Measurements from ENCODE around the gene CLIC3. TPM values are rescaled to one million over a fixed set of nuclear protein-coding genes. Genes with fewer than 3 reads are reported as not detected.
"Not testable (repeated sequence)": the region's sequence is repeated elsewhere in the genome, so short reads cannot be mapped to it uniquely, and the experiment has no call there.

CLIC3 gene
- polyA plus RNA-seq, 4 donors, result 0.34 to 1.4 (median 0.57) TPM

DNA sequence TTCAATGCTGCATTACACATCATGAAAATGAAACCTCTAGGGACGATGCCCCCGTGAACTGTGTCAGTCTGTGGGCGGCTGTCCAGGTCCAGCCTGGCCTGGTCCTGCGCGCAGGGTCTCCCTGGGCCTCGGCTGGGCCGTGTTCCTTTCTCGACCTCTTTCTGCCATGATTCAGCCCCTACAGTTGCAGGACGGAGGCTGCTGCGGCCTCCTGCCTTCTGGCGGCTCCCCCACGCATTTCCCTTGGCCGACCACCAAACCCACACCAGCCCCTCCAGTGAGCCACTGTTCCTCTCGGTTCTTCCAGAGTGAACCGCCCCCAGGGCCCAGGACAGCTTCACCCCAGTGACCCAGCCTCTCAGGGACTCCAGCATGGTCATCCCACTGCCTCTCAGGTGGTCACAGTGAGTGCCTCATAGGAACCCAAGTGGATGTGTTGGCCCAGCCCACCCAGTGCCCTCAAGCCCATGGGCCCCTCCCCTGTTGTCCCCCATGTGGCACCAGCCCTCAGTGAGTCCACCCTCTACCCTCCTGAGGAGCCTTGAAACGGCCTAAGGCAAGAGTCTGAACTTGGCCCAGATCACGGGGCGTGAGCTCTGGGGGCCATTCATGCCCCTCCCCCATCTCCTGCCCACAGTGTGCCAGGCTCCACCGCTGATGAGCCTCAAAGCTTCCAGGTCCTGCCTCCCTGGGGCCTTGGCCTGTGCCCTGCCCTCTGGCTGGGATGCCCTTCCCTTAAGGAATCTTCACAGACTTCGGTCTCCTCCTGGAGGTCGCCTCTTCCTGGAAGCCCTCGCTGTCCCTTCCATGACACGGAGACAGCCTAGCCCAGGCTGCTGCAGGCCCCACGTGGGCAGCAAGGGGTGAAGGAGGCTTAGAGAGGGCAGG, 10.0 kb upstream of the CLIC3 start:
- DNase-seq (ENCODE audit: low read depth in 4 of 4, low spot score in 3 of 4), result no peak

DNA sequence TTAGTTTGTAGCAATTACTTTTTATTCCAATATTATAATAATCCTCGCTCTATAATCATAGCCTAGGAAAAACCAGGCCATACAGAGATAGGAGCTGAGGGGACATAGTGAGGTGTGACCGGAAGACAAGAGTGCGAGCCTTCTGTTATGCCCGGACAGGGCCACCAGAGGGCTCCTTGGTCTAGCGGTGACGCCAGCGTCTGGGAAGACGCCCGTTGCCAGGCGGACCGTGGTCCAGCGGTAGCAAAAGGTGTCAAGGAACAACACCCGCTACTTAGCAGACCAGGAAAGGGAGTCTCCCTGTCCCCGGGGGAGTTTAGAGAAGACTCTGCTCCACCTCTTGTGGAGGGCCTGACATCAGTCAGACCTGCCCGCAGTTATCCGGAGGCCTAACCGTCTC, 7.9 kb upstream of the CLIC3 start:
- not testable (repeated sequence) for DNase-seq (ENCODE audit: low read depth in 4 of 4, low spot score in 3 of 4)

DNA sequence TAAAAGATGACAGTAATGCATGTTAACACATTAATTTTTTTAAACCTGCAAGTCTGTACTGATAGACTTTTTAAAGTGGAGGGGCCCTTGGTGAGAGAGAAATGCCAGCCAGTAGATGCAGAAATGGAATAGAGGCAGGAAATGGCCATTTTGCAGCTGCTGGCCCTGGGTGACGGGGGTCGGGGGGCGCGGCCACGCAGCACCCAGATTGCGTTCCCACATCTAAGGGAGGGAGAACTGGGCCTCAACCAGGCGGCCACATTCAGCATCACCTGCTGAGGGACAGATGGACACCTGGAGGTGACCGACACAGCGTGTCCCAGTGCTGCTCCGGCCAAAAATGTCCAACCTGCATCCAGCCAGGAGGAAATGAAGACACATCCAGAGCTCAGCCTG, 6.3 kb upstream of the CLIC3 start:
- no peak for DNase-seq (ENCODE audit: low read depth in 4 of 4, low spot score in 3 of 4)

DNA sequence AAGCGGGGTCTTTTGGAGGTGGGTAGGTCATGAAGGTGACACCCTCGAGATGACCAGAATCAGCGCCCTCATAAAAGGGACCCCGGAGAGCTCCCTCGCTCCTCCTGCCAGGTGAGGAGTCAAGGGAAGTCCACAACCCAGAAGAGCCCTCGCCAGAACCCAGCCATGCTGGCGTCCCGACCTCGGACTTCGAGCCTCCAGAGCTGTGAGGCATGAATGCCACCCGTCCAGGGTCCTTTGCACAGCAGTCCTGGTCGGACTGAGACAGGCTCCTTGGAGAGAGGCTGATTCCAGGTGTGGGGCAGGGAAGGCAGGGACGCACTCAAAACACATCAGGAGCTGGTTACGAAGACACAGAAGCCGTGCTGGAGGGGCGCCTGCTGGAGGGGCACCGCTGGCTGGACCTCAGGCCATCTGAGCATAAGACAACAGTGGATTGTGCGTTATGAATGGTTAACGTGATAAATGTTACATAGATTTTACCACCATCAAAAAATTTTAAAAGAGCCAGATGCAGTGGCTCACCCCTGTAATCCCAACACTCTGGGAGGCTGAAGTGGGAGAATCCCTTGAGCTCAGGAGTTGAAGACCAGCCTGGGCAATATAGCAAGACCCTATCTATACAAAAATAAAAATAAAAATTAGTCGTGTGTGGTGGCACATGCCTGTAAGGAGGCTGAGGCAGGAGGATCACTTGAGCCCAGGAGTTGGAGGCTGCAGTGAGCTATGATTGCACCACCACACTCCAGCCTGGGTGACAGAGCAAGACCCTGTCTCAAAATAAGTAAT, 5.7 kb upstream of the CLIC3 start:
- no peak for DNase-seq (ENCODE audit: low read depth in 4 of 4, low spot score in 3 of 4)

DNA sequence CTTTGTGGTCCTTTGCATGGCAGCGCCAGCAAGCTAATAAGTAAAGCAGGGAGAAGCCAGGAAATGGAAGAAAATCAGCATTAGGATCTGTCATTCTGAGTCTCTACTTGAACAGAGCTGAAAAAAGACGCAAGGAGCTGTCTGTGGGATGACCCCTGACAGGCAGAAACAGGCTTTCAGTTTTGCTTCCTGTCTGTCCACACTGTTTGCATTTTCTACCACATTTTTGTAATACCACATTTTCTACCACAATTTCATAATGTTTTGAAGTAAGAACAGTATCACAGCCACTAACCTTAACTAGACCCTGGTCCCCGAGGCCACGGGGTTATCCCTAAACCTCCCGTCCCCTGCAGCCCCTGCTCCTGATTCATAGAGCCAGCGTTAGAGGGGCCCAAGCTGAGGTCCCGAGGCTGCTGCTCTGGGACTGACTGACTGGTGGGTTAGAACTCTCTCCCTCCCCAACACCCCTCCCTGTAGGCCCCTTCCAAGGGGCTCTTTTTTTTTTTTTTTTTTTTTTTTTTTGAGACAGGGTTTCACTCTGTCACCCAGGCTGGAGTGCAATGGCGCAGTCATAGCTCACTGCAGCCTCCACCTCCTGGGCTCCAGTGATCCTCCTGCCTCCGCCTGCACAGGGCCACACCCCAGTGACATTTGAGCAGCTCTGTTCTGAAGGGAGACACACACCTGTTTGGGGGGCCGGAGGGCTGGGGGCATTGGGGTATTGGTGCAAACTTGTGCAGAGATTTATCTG, 4.0 kb upstream of the CLIC3 start:
- no peak for DNase-seq (ENCODE audit: low read depth in 4 of 4, low spot score in 3 of 4)

DNA sequence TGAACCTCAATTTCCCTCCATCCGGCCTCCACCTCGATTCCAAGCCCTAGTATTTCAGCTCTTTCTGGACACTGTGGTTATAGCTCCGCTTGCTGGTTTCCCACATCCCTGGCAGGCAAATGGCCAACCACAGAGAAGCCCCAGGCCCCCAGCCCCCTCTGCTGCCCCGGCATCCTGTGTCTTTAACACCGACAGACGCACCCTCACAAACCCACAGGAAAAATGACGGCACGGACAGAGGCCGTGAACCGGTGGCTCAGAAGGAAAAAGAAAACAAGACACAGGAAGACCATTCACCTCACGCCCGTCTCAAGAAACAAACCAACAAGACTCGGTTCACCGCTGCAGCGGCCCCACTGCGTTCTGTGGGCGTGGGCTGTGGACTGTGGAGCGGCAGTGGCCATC, 1.5 kb upstream of the CLIC3 start:
- DNase-seq (ENCODE audit: low read depth in 4 of 4, low spot score in 3 of 4), result no peak

DNA sequence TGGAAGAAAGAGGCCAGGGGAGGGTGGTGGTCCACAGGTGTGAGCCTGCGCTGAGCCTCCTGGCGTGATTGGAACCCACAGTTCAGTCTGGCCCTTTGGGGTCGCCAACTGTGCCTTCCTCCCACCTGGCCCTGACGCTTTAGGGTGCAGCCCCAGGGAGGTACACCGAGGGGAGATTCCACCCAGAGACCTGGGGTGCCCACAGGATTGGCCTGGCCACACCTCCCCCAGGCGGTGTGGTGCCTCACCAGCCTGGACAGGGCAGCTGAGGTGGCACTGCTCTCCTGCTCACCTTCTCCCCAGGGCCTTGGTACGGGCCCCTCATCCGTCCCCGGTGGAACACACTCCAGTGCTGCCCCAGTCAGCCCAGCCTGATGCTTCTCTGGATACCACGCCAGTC, 1.0 kb upstream of the CLIC3 start:
- DNase-seq (ENCODE audit: low read depth in 4 of 4, low spot score in 3 of 4), result no peak

DNA sequence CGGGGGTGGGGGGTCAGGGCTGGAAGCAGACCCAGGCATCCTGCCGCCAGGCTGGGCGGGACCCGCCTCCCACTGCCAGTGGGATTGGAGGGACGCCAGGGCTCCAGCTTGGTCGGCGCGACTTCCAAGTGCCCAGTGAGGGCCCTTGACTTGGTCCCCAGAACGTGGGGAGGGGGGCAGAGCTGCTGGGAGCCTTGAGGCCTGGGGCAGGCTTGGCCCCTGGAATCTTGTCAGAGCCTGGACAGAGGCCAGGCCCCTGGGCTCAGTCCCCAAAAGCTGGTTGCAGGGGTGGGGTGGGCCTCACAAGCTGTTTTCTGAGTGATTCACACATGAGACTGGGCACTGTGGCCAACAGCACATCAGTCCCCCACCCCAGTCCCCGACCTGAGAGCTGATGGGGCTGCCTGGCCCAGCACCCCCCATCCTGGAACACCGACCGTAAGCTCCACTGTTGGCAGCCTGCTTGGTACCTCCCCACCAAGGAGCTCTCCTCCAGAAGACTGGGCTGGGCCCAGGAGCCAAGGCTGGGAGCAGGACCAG, 526 bp downstream of the CLIC3 start:
- DNase-seq (ENCODE audit: low read depth in 4 of 4, low spot score in 3 of 4), result no peak

DNA sequence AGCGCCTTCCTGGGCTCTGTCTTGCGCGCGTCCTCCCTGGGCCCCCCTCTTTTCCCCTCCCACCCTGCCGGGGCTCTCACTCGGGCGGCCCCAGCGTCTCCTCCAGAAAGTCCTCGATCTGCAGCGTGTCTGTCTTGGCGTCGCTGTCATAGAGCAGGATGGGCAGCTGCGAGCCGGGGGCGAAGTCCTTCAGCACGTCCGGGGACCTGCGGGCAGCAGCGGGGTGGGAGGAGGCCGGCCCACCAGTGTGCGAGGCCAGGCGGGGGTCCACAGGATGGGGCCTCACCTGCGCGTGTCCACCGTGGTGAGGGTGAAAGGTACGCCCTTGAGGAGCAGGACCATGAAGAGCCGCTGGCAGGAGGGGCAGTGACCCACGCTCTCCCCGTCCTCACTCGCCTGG, 1.0 kb downstream of the CLIC3 start:
- DNase-seq (ENCODE audit: low read depth in 4 of 4, low spot score in 3 of 4), result no peak

DNA sequence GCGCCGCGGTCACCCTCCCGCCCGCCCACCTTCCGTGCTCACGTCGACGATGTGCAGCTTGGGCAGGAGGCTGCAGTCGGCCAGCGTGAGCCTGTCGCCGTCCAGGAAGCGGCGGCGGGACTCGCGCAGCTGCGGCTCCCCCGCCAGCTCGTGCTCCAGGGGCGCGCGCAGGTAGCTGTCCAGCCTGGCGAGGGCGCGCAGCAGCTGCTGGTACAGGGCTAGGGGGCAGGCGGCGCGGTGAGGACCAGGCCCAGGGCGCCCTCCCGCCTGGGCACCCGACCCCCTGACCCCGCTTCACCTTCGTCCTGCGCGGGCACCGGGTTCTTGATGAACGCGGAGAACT, 1.5 kb downstream of the CLIC3 start:
- DNase-seq (ENCODE audit: low read depth in 4 of 4, low spot score in 3 of 4), result no peak

DNA sequence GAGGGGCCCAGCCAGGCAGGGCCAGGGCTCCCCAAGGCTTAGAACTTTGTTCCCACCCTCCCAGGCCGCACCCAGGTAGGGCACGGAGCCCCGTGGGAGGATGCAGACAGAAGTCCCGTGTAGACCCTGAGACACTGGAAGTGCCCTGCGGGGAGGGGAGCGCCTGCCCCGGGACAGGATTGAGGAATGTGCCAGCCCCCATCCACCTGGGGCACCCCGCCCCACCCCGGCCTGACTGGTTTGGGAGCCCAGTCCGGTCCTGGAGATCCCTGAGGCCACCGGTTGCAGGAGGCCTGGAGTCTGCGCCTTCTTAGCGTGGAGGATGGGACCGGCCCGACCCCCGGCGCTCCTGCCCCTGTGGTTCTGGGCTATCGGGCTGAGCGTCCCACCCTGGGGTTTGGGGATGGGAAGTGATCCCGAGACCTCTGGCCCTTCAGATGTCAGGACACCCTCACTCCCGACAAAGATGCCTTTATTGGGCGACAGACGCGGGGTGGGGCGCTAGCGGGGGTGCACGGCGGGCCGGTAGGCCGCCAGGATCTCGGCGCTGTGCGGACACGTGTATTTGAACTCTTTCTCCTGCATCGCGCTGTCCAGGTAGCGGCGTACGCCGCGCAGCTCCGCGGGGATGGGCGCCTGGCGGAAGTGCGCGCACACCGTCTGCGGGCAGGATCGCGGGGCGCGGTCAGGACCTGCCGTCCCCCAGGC, 2.0 kb downstream of the CLIC3 start:
- no peak for DNase-seq (ENCODE audit: low read depth in 4 of 4, low spot score in 3 of 4)

DNA sequence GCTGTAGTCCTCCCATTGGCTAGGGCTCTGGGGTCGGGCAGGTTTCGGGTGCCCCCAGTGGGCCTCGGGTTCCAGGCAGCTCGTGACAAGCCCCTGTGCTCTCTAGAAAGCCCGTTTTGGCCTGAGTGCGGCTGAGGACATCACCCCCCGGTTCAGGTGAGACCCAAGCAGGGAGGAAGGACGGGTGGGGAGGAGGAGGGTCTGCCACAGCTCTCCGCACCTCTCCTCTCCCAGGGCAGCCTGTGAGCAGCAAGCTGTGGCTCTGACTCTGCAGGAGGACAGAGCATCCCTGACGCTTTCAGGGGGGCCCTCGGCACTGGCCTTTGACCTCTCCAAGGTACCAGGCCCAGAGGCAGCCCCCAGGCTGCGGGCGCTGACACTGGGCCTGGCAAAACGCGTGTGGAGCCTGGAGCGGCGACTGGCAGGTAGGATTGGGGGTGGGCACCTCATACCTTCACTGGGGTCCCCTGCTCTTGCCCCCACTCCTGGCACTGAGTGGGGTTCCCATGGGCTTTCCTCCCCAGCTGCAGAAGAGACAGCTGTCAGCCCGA, 3.5 kb downstream of the CLIC3 start:
- DNase-seq (ENCODE audit: low read depth in 4 of 4, low spot score in 3 of 4), result no peak

DNA sequence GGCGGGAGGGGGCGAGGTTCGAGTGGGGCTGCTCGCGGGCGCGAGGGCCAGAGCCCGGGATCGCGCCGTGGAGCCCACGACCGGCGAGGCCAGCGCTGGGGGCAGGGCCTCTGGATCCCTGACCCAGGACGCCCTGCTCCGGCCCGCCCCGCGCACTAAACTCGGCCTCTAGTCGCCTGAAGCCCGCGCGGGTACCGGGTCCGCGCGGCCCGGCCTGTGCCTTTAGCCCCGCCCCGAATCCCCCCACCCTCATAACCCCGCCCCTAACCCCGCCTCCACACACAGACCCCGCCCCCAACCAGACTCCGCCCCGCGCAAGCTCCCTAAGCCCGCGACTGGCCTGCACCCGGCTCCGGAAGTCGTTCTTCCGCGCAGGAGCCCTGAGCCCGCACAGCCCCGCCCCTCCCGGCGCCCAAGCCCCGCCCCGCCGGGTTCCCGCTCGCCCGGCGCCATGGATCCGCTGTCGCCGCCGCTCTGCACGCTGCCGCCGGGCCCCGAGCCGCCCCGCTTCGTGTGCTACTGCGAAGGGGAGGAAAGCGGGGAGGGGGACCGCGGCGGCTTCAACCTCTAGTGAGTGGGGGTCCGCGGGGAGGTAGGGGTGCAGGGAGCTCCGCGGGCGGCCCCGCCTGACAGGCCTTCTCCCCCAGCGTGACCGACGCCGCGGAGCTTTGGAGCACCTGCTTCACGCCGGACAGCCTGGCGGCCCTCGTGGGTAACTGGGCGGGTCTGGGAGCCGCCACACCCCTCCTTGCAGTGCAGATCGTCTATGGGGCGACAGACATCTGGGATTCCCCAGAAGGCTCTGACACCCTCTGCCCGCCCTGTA, 4.2 kb downstream of the CLIC3 start, which contains the start of gene PAXX:
TSS of gene PAXX (plus strand) at position 430 of the 826 bp plus-strand sequence. CDS start at position 452, 22 bp downstream.
- DNase-seq (ENCODE audit: low read depth in 4 of 4, low spot score in 3 of 4), result peak; percentile 52 to 77 (median 71)

DNA sequence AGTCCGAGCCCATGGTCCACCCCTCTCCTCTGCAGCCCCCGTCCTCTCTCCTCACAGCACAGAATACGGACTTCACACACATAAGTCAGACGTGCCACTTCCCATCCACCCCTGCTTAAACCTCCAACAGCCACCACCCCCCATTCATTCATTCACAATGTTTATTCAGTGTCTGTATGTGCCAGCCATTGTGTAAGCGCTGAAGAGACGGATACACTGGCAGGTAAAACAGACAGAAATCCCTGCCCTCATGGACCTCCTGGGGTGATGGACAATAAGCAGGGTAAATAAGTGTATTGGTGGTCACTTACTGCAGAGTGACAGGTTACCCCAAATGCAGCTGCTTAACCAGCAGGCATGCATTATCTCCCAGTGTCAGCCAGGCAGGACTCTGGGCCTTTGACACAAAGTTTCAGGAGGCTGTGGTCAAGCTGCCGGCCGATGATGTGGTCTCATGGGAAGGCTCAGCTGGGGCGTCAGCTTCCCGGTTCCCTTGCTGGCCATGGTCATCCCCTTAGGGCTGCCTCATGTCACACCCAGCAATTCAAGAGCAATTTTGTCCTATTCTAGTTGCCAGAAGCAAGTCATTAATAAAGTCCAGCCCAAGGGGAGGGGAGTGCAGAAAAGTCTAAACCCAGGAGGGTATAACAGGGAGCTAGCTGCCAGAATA, 6.0 kb downstream of the CLIC3 start:
- no peak for DNase-seq (ENCODE audit: low read depth in 4 of 4, low spot score in 3 of 4)

DNA sequence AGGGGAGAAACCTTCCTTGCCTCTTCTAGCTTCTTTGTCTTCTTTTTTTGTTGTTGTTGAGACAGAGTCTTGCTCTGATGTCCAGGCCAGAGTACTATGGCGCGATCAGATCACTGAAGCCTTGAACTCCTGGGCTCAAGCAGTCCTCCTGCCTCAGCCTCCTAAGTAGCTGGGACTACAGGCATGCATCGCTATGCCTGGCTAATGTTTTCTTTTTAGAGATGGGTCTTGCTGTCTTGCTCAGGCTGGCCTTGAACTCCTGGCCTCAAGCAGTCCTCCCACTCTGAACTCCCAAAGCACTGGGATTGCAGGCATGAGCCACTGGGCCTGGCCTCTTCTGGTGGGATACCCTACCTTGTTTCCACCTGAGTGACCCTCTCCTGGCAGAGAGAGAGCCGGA, 7.5 kb downstream of the CLIC3 start:
- no peak for DNase-seq (ENCODE audit: low read depth in 4 of 4, low spot score in 3 of 4)

DNA sequence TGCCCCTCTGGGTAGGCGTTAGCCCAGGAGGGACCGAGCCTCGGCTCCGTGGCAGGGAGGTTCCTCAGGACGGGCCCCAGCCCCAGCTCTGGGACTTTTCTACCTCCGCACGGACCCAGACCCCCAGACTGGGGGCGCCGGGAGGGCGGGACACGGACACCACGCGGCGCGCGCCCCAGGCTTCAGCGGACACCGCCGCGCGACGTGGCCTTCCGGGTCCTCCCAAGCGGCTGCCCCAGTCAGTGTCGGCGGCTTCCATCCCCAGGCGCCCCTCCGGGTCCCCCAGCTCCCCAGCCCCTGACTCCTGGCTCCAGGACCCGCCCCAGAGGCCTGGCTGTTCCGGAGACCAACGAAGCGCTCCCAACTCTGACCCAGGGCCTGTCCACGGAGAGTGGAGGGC, 10.5 kb downstream of the CLIC3 start:
- DNase-seq (ENCODE audit: low read depth in 4 of 4, low spot score in 3 of 4), result no peak

DNA sequence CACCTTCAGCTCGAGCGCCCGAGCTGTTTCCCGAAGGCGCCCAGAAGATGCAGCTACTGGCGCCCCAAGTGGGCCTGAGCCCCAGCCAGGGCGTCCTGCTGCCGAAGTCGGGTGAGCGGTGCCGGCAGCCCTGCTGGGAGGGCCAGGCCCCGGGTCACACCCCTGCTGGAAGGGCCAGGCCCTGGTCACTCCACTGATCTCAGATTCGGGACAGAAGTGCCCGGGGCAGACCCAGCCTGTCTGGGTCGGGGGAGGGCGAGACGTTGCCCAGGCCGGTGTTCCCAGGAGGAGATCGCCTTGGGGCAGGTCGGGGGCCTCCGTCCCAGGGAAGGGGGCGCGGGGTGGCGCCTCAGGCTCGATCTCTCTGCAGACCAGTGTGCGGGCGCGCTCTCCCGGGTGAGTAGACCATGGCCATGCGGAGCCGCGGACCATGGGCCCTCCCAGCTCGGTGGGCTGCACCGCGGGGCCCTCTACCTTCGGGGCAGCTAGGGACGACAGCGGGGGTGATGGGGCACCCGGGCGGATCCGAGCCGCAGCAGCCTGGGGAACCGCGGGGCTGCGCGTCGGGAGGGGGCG, 11.3 kb downstream of the CLIC3 start:
- no peak for DNase-seq (ENCODE audit: low read depth in 4 of 4, low spot score in 3 of 4)

DNA sequence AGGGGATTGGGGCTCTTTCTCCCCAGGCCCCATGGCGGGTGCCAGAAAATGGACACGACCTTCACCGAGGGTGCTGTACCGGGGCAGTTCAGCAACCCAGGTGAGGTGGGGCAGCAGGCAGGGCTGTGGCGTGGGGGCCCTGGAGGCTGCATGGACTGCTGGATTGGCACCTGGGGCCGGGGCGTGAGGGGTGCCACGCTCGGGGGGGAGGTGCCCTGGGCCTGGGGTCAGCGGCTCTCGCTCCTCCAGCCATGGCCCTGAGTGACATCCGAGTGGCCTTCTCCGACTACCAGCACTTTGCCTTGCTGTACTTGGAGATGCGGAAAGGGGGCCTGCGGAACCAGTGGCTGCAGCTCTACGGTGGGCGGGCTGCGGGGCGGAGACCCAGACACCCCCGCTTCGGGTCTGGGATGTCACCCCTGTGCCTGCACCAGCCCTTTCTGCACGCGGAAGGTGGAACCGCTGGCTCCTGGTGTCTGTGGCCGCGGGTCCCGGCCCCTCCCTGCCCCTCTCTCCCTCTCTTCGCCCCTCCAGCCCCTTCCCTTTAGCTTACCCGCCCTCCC, 11.8 kb downstream of the CLIC3 start:
- no peak for DNase-seq (ENCODE audit: low read depth in 4 of 4, low spot score in 3 of 4)

Measured in left renal pelvis (tissue), 4 donors.